Measurements from ENCODE around the gene CARD14. TPM values are rescaled to one million over a fixed set of nuclear protein-coding genes. Genes with fewer than 3 reads are reported as not detected.
A peak's percentile ranks its signal among the peaks of the same experiment; 100 is the strongest.
"Not testable (repeated sequence)": the region's sequence is repeated elsewhere in the genome, so short reads cannot be mapped to it uniquely, and the experiment has no call there.

CARD14 gene
- total and polyA plus RNA-seq, 4 donors: 0.13 to 0.55 (median 0.35) TPM

DNA sequence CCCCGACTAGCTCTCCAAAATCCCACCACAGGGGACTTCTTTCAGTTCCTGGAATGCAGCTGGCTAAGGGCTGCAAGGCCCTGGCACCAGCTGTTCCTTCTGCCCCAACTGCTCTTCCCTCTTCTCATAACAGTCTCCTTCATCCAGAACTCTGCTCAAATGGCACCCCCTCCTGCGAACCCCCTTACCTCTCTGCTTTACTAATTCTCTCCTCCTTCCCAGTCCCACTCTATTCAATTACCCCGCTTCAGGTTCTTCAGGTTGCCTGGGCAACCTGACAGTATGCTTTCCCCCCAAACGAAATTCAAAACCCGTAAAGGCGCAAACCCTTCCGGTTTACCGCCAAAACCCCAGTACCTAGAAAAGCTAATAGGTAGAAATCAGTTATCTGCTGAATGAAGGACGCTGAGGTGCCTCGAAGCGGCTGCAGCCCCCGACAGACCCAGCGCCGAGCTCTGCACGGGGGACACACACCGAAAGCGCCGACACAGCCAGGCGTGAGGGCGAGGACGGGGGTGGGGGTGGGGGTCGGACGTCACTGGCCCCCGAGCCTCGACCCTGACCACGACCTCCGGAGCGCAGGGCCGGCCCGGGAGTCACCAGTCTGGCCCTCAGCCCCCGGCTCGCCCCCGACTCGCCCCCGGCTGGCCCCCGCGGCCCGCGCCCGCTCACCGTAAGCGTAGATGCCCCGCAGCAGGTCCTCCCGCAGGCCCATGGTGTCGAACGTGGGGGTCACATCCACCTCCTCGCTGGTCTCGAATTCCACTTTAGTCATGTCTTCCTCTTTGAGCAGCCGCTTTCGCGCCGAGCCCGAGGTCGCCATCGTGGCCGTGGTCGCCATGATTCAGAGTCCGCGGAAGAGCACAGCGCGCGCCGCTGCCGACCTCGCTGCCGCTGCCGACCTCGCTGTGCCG is 23.5 kb upstream of the CARD14 start:
- intact Hi-C loops (cut with DNase I): loop anchor here (5.0 to 10.0 kb wide), 2 partner anchors 44 to 108 kb away; partner anchors contain the start of gene GAA (in 1 of the 2)
- Histone ChIP-seq H3K36me3 (ENCODE audit: control insufficient read depth in 1 of 2, insufficient read depth in 2 of 2, low read length in 1 of 2) (peaks cover 2 to 8% of the 10 kb centered on the region in 2 donors), H3K27me3 (ENCODE audit: control insufficient read depth in 1 of 2, insufficient read depth in 2 of 2, low read length in 1 of 2) (no peaks in the 10 kb centered on the region), H3K4me1 (ENCODE audit: control insufficient read depth in 1 of 2, insufficient read depth in 2 of 2, low read length in 2 of 2) (peaks cover 0 to 2% of the 10 kb centered on the region in 2 donors), H3K9me3 (ENCODE audit: control insufficient read depth, low read length) (no peaks in the 10 kb centered on the region), H3K4me3 (ENCODE audit: low read length in 2 of 2) (peak overlapping the region; percentile 60 to 79), H3K27ac (ENCODE audit: low read depth in 1 of 2, low read length in 2 of 2) (peak overlapping the region in 1 of 2 donors; percentile 14)
- WGBS, 2 donors: 0% methylated on average over 50 to 69 of the region's 69 CpGs
- no peak for DNase-seq
- ATAC-seq (ENCODE audit: low FRiP score): peak; percentile 33

DNA sequence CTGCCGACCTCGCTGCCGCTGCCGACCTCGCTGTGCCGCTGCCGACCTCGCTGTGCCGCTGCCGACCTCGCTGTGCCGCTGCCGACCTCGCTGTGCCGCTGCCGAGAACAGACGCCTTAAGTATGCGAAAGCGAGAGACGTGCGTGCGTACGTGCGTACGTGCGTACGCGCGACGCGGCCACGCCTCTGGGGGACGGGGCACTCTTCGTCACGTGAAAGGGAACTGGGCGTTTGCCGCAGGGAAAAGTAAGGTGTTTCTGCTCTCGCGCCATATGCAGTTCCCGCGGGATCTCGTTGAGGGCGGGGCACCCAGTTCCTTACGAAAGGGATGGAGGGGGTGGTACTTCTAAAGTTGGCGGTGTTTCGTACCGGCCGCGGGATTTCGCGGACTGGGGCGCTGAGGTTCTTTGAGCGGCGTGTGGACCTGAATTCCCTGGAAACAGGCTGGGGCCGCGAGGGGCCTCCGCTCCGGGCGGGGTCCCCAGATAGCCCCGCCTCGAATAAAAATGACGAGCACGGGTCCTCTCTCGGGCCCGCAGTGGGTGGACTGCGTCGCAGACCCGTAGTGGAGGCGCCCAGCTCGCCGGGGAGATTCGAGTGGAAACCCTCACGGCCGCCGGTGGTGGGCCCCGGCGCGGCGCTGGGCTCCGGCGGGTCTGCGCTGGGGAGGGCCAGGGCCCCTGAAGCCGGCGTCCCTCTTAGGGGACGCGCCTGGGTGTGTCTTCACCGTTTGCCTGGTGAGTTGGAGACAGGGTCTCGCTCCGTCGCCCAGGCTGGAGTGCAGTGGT is 22.6 kb upstream of the CARD14 start, which contains the start of gene EIF4A3:
Gene EIF4A3, minus strand, starts transcription at position 94 of the 788 bp plus-strand sequence. CDS start 167 bp downstream, outside the sequence.
- 0% methylated on average over 85 to 90 of the region's 90 CpGs for WGBS, 2 donors
- DNase-seq (peak; percentile 99), ATAC-seq (ENCODE audit: low FRiP score) (peak; percentile 97)
- peaks cover 0 to 2% of the 10 kb centered on the region in 2 donors for H3K4me1 ChIP-seq (ENCODE audit: control insufficient read depth in 1 of 2, insufficient read depth in 2 of 2, low read length in 2 of 2)
- no peaks in the 10 kb centered on the region for H3K27me3 ChIP-seq (ENCODE audit: control insufficient read depth in 1 of 2, insufficient read depth in 2 of 2, low read length in 1 of 2)
- peak within 1 kb of the TSS; percentile 72 to 79 for H3K4me3 ChIP-seq (ENCODE audit: low read length in 2 of 2)
- peak within 1 kb of the TSS; percentile 2 to 25 for H3K27ac ChIP-seq (ENCODE audit: low read depth in 1 of 2, low read length in 2 of 2)
- H3K9me3 ChIP-seq (ENCODE audit: control insufficient read depth, low read length): no peaks in the 10 kb centered on the region
- peaks cover 2 to 8% of the 10 kb centered on the region in 2 donors for H3K36me3 ChIP-seq (ENCODE audit: control insufficient read depth in 1 of 2, insufficient read depth in 2 of 2, low read length in 1 of 2)
- intact Hi-C loops (cut with DNase I): loop anchor here (5.0 to 10.0 kb wide), 2 partner anchors 45 to 108 kb away; partner anchors contain the start of gene GAA (in 1 of the 2)

DNA sequence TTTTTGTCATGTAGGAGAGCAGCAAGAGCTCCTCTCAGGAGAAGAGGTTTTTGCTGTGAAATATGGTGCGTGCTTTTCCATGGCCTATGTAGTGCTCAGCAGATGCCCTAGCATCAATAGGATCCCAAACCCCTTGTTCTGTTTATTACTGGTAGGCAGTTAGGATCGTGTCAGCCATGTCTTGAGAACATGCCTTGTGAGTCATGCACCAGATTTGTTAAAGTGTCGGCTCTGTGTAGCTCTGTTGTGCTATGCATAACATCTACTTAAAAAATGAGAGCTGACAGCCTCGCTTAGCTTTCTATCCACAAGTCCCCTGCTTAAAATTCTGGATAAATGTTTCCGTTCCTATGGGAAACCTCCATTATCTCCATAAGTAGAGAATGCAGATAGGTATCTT is 18.5 kb upstream of the CARD14 start:
- ATAC-seq (ENCODE audit: low FRiP score): no peak
- no peaks in the 10 kb centered on the region for H3K36me3 ChIP-seq (ENCODE audit: control insufficient read depth in 1 of 2, insufficient read depth in 2 of 2, low read length in 1 of 2)
- no peaks in the 10 kb centered on the region for H3K27me3 ChIP-seq (ENCODE audit: control insufficient read depth in 1 of 2, insufficient read depth in 2 of 2, low read length in 1 of 2)
- H3K27ac ChIP-seq (ENCODE audit: low read depth in 1 of 2, low read length in 2 of 2): no peak overlapping the region
- no peak for DNase-seq
- WGBS, 2 donors: 38 to 40% methylated on average over 5 of the region's 5 CpGs
- intact Hi-C loops (cut with DNase I): no loop called here
- H3K4me1 ChIP-seq (ENCODE audit: control insufficient read depth in 1 of 2, insufficient read depth in 2 of 2, low read length in 2 of 2): no peaks in the 10 kb centered on the region
- no peaks in the 10 kb centered on the region for H3K9me3 ChIP-seq (ENCODE audit: control insufficient read depth, low read length)
- H3K4me3 ChIP-seq (ENCODE audit: low read length in 2 of 2): no peak overlapping the region

DNA sequence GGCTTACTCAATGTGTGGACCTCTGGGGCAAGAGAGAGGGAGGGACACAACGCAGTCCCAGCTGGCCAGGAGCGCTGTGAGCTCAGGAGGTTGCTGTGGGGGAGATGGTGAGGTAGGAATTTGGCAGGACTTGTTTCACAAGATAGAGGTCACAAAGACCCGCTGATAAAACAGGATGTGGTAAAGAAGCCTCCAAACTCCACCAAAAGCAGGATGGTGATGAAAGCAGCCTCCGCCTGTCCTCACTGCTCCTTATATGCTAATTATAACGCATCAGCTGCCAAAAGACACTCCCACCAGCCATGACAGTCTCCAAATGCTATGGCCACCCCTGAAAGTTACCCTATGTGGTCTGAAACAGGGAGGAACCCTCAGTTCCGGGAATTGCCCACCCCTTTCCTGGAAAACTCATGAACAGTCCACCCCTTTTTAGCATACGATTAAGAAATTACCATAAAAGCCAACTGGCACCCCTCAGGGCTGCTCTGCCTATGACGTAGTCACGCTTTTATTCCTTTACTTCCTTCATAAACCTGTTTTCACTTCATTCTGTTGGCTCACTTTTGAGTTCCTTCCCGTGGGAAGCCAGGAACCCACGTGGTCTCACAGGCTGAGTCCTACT is 17.6 kb upstream of the CARD14 start:
- Histone ChIP-seq H3K27me3 (ENCODE audit: control insufficient read depth in 1 of 2, insufficient read depth in 2 of 2, low read length in 1 of 2) (no peaks in the 10 kb centered on the region), H3K9me3 (ENCODE audit: control insufficient read depth, low read length) (no peaks in the 10 kb centered on the region), H3K27ac (ENCODE audit: low read depth in 1 of 2, low read length in 2 of 2) (no peak overlapping the region), H3K36me3 (ENCODE audit: control insufficient read depth in 1 of 2, insufficient read depth in 2 of 2, low read length in 1 of 2) (no peaks in the 10 kb centered on the region), H3K4me3 (ENCODE audit: low read length in 2 of 2) (no peak overlapping the region), H3K4me1 (ENCODE audit: control insufficient read depth in 1 of 2, insufficient read depth in 2 of 2, low read length in 2 of 2) (no peaks in the 10 kb centered on the region)
- intact Hi-C loops (cut with DNase I): no loop called here
- DNase-seq (no peak), ATAC-seq (ENCODE audit: low FRiP score) (no peak)
- WGBS, 2 donors: 63 to 72% methylated on average over 11 of the region's 11 CpGs

DNA sequence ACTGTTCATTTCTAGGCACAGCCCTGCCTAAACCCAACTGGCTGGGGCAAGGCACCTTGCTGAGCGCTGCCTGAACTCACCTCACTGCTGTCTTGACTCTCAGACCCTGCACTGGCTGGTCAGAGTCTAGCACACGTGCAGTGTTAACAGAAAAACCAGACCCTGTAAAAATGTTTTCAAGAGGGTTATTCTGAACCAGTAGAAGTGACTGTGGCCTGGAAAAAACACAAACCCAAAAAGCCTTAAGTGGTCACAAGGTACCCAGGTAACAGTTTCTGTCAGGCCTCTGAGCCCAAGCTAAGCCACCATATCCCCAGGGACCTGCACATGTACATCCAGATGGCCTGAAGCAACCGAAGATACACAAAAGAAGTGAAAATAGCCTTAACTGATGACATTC is 16.8 kb upstream of the CARD14 start:
- no peak overlapping the region for H3K27ac ChIP-seq (ENCODE audit: low read depth in 1 of 2, low read length in 2 of 2)
- ATAC-seq (ENCODE audit: low FRiP score): no peak
- no peak for DNase-seq
- no peaks in the 10 kb centered on the region for H3K9me3 ChIP-seq (ENCODE audit: control insufficient read depth, low read length)
- H3K36me3 ChIP-seq (ENCODE audit: control insufficient read depth in 1 of 2, insufficient read depth in 2 of 2, low read length in 1 of 2): no peaks in the 10 kb centered on the region
- no peaks in the 10 kb centered on the region for H3K4me1 ChIP-seq (ENCODE audit: control insufficient read depth in 1 of 2, insufficient read depth in 2 of 2, low read length in 2 of 2)
- no peaks in the 10 kb centered on the region for H3K27me3 ChIP-seq (ENCODE audit: control insufficient read depth in 1 of 2, insufficient read depth in 2 of 2, low read length in 1 of 2)
- H3K4me3 ChIP-seq (ENCODE audit: low read length in 2 of 2): no peak overlapping the region
- intact Hi-C loops (cut with DNase I): no loop called here
- WGBS, 2 donors: 79 to 82% methylated on average over 3 of the region's 3 CpGs

DNA sequence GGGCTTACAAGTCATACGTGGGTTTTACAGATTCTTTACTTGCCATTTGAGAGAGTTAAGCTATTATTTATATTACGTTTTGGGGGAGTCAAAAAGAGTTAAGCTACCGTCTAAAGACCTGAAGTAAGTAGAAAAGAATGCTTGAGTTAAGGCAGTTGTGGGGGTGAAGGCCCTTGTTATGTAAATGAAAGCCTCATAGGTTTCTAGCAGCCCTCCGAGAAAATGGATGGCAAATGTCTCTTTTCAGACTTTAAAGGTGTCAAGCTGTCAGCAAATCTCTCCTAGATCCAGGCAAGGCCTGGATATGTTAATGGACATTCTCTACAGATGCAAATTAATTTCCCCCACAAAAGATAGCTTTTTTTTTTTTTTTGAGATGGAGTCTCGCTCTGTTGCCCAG is 15.7 kb upstream of the CARD14 start:
- H3K9me3 ChIP-seq (ENCODE audit: control insufficient read depth, low read length): no peaks in the 10 kb centered on the region
- 67 to 72% methylated on average over 4 to 5 of the region's 5 CpGs for WGBS, 2 donors
- intact Hi-C loops (cut with DNase I): no loop called here
- H3K36me3 ChIP-seq (ENCODE audit: control insufficient read depth in 1 of 2, insufficient read depth in 2 of 2, low read length in 1 of 2): no peaks in the 10 kb centered on the region
- H3K4me3 ChIP-seq (ENCODE audit: low read length in 2 of 2): no peak overlapping the region
- no peaks in the 10 kb centered on the region for H3K4me1 ChIP-seq (ENCODE audit: control insufficient read depth in 1 of 2, insufficient read depth in 2 of 2, low read length in 2 of 2)
- H3K27me3 ChIP-seq (ENCODE audit: control insufficient read depth in 1 of 2, insufficient read depth in 2 of 2, low read length in 1 of 2): no peaks in the 10 kb centered on the region
- DNase-seq (no peak), ATAC-seq (ENCODE audit: low FRiP score) (no peak)
- no peak overlapping the region for H3K27ac ChIP-seq (ENCODE audit: low read depth in 1 of 2, low read length in 2 of 2)

DNA sequence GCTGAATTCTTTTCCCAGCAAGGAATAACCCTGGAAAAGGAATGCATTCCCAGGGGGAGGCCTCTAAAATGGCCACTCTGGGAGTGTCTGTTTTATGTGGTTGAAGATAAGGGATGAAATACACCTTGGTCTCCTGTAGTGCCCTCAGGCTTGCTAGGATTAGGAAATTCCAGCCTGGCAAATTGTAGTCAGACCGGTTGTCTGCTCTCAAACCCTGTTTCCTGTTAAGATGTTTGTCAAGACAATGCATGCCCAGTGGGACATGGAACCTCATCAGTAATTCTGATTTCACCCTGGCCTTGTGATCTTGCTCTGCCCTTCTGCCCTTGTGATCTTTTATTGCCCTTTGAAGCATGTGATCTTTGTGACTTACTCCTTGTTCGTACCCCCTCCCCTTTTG is 14.2 kb upstream of the CARD14 start:
- 47 to 55% methylated on average over 2 of the region's 2 CpGs for WGBS, 2 donors
- intact Hi-C loops (cut with DNase I): not testable (repeated sequence)

DNA sequence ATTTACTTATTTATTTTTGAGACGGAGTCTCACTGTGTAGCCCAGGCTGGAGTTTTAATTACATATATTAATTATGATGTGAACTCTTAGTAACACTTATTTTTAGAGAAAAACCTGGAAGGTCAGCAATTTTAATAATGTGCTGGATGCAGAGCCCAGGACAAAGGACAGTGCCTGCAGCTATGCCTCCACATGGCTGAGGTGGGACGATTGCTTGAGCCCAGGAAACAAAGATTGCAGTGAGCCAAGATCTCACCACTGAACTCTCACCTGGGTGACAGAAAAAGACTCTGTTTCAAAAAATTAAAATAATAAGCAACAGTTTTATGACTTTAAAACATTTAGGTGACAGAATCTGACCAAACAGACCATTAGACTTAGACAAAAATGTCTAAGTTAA is 11.0 kb upstream of the CARD14 start:
- WGBS, 2 donors: 52 to 62% methylated on average over 2 of the region's 2 CpGs
- Histone ChIP-seq H3K27ac (ENCODE audit: low read depth in 1 of 2, low read length in 2 of 2) (no peak overlapping the region), H3K4me3 (ENCODE audit: low read length in 2 of 2) (no peak overlapping the region), H3K36me3 (ENCODE audit: control insufficient read depth in 1 of 2, insufficient read depth in 2 of 2, low read length in 1 of 2) (no peaks in the 10 kb centered on the region), H3K9me3 (ENCODE audit: control insufficient read depth, low read length) (no peaks in the 10 kb centered on the region), H3K4me1 (ENCODE audit: control insufficient read depth in 1 of 2, insufficient read depth in 2 of 2, low read length in 2 of 2) (no peaks in the 10 kb centered on the region), H3K27me3 (ENCODE audit: control insufficient read depth in 1 of 2, insufficient read depth in 2 of 2, low read length in 1 of 2) (no peaks in the 10 kb centered on the region)
- DNase-seq (no peak), ATAC-seq (ENCODE audit: low FRiP score) (no peak)
- intact Hi-C loops (cut with DNase I): no loop called here

More for the DNA sequence above, 14.2 kb upstream of the CARD14 start:
- H3K9me3 ChIP-seq (ENCODE audit: control insufficient read depth, low read length); H3K4me3 ChIP-seq (ENCODE audit: low read length in 2 of 2); H3K27ac ChIP-seq (ENCODE audit: low read depth in 1 of 2, low read length in 2 of 2); H3K4me1 ChIP-seq (ENCODE audit: control insufficient read depth in 1 of 2, insufficient read depth in 2 of 2, low read length in 2 of 2); H3K27me3 ChIP-seq (ENCODE audit: control insufficient read depth in 1 of 2, insufficient read depth in 2 of 2, low read length in 1 of 2); ATAC-seq (ENCODE audit: low FRiP score); H3K36me3 ChIP-seq (ENCODE audit: control insufficient read depth in 1 of 2, insufficient read depth in 2 of 2, low read length in 1 of 2); DNase-seq: not testable (repeated sequence)
